ENCODE results near the gene RPN2. TPM values are rescaled to one million over a fixed set of nuclear protein-coding genes. Genes with fewer than 3 reads are reported as not detected.

Gene RPN2
- total and polyA plus RNA-seq, 2 of the 13 experiments (the other 11 are each of a cell fraction or from before 2014, with no cell fraction given): 587 to 1,818 TPM

Other genes starting within 250 kb of the RPN2 start
- 43.5 and 57.7 TPM in 2 replicates for gene SAMHD1, start 227.6 kb upstream of the RPN2 start, total RNA-seq (2016; rRNA removed; fragmentation: Illumina TruSeq; extraction: Trizol)
- 13.2 and 16.9 TPM in 2 replicates for gene SAMHD1, start 227.6 kb upstream of the RPN2 start, polyA plus RNA-seq (2011; rRNA removed)
- gene RBL1, start 83.3 kb upstream of the RPN2 start, total RNA-seq (2016; rRNA removed; fragmentation: Illumina TruSeq; extraction: Trizol): 25.9 and 27.5 TPM in 2 replicates
- 4.4 and 6.0 TPM in 2 replicates for gene RBL1, start 83.3 kb upstream of the RPN2 start, polyA plus RNA-seq (2011; rRNA removed)
- gene MROH8, start 218 bp downstream of the RPN2 start, total RNA-seq (2016; rRNA removed; fragmentation: Illumina TruSeq; extraction: Trizol): 5.5 and 6.1 TPM in 2 replicates
- gene MROH8, start 218 bp downstream of the RPN2 start, polyA plus RNA-seq (2011; rRNA removed): 2.6 and 3.1 TPM in 2 replicates
- gene GHRH, start 82.5 kb downstream of the RPN2 start, total RNA-seq (2016; rRNA removed; fragmentation: Illumina TruSeq; extraction: Trizol): not detected in 2 replicates
- gene GHRH, start 82.5 kb downstream of the RPN2 start, polyA plus RNA-seq (2011; rRNA removed): not detected in 2 replicates
- gene MANBAL, start 110.3 kb downstream of the RPN2 start, total RNA-seq (2016; rRNA removed; fragmentation: Illumina TruSeq; extraction: Trizol): 16.5 and 18.6 TPM in 2 replicates
- 70.2 and 74.1 TPM in 2 replicates for gene MANBAL, start 110.3 kb downstream of the RPN2 start, polyA plus RNA-seq (2011; rRNA removed)
- gene SRC, start 166.8 kb downstream of the RPN2 start, total RNA-seq (2016; rRNA removed; fragmentation: Illumina TruSeq; extraction: Trizol): 54.7 and 59.7 TPM in 2 replicates
- 192 and 229 TPM in 2 replicates for gene SRC, start 166.8 kb downstream of the RPN2 start, polyA plus RNA-seq (2011; rRNA removed)

Measured in HepG2 (cell line).